CD14-positive monocyte (primary cell): ENCODE data around the gene NAA10. TPM values are rescaled to one million over a fixed set of nuclear protein-coding genes. Genes with fewer than 3 reads are reported as not detected.
A peak's percentile ranks its signal among the peaks of the same experiment; 100 is the strongest.

ENCODE experiments used
- DNase-seq, 3 donors: peaks; one replicate each; pipeline ENCODE4 v3.0.0-alpha.2; 2011 to 2022
- H2AFZ ChIP-seq: 2 replicates; pipeline ENCODE4 v1.6.0; 2012; ENCODE audit warnings: mild to moderate bottlenecking, low read depth, low read length, inconsistent platforms; ENCODE audit not compliant: insufficient read depth, poor library complexity, severe bottlenecking
- H3K27ac ChIP-seq, 2 donors: 1 replicate in 1 of 2; 2 replicates in 1 of 2; pipeline ENCODE4 v1.5.1; 2012 to 2013; ENCODE audit warnings: low read length in 2 of 2, control low read depth in 1 of 2, inconsistent platforms in 1 of 2, low read depth in 1 of 2, mild to moderate bottlenecking in 1 of 2
- H3K27me3 ChIP-seq, 2 donors: one replicate each; pipeline versions ENCODE4 v1.6.0 to v1.6.1; 2011 to 2013; ENCODE audit warnings: low read length in 2 of 2; ENCODE audit not compliant: control insufficient read depth in 2 of 2, insufficient read depth in 2 of 2
- H3K36me3 ChIP-seq, 2 donors: replicated peaks in 1 of 2; 1 replicate in 1 of 2; 2 replicates in 1 of 2; pipeline versions ENCODE4 v1.5.1 to v1.6.1; 2012 to 2013; ENCODE audit warnings: low read length in 2 of 2, control low read depth in 1 of 2, inconsistent platforms in 1 of 2, mild to moderate bottlenecking in 1 of 2; ENCODE audit not compliant: insufficient read depth in 2 of 2, control insufficient read depth in 1 of 2
- H3K4me1 ChIP-seq, 2 donors: 1 replicate in 1 of 2; 2 replicates in 1 of 2; pipeline versions ENCODE4 v1.5.1 to v1.6.1; 2012 to 2013; ENCODE audit warnings: low read length in 2 of 2, control low read depth in 1 of 2, inconsistent platforms in 1 of 2, mild to moderate bottlenecking in 1 of 2, moderate library complexity in 1 of 2; ENCODE audit not compliant: insufficient read depth in 2 of 2, control insufficient read depth in 1 of 2
- H3K4me2 ChIP-seq: replicated peaks from 2 replicates; pipeline ENCODE3; 2012; ENCODE audit warnings: low read length, moderate library complexity, mild to moderate bottlenecking; ENCODE audit not compliant: poor library complexity, severe bottlenecking; ENCODE audit errors: extremely low read depth
- H3K4me3 ChIP-seq, 3 experiments: fragments of 200-600 bp in 1 of 3; sonication (generic) in 1 of 3; replicated peaks in 1 of 3; 1 replicate in 2 of 3; 2 replicates in 1 of 3; pipeline ENCODE4 v1.5.1; 2011 to 2013; ENCODE audit warnings: low read length in 3 of 3, mild to moderate bottlenecking in 3 of 3, control low read depth in 2 of 3, low read depth in 2 of 3, inconsistent platforms in 1 of 3, moderate library complexity in 1 of 3
- H3K79me2 ChIP-seq: 2 replicates; pipeline ENCODE4 v1.6.0; 2012; ENCODE audit warnings: mild to moderate bottlenecking, control low read depth, inconsistent platforms, low read length, moderate library complexity; ENCODE audit not compliant: insufficient read depth
- H3K9ac ChIP-seq: 2 replicates; pipeline ENCODE4 v1.6.0; 2017; ENCODE audit warnings: low read length, mild to moderate bottlenecking; ENCODE audit not compliant: insufficient read depth, poor library complexity, severe bottlenecking
- H3K9me3 ChIP-seq, 2 donors: replicated peaks in 1 of 2; 1 replicate in 1 of 2; 2 replicates in 1 of 2; pipeline versions ENCODE4 v1.5.1 to v1.6.1; 2012 to 2013; ENCODE audit warnings: low read length in 2 of 2, control low read depth in 1 of 2; ENCODE audit not compliant: control insufficient read depth in 1 of 2, insufficient read depth in 1 of 2
- H4K20me1 ChIP-seq: 2 replicates; pipeline ENCODE4 v1.6.0; 2012; ENCODE audit warnings: mild to moderate bottlenecking, low read length, control low read depth, moderate library complexity; ENCODE audit not compliant: insufficient read depth
- H3K27ac Mint-ChIP-seq, 7 donors: one replicate each; pipeline ENCODE4 v1.8.0; 2020; ENCODE audit warnings: mild to moderate bottlenecking in 7 of 7, mixed read lengths in 7 of 7, moderate library complexity in 6 of 7, inconsistent platforms in 2 of 7
- H3K27me3 Mint-ChIP-seq, 3 donors: one replicate each; pipeline ENCODE4 v1.8.0; 2021 to 2022; ENCODE audit warnings: low read depth in 3 of 3, mild to moderate bottlenecking in 3 of 3, mixed read lengths in 3 of 3, moderate library complexity in 3 of 3, inconsistent platforms in 1 of 3
- H3K36me3 Mint-ChIP-seq, 2 donors: one replicate each; pipeline ENCODE4 v1.8.0; 2020; ENCODE audit warnings: mixed read lengths in 2 of 2, inconsistent platforms in 1 of 2, mild to moderate bottlenecking in 1 of 2
- H3K4me1 Mint-ChIP-seq: one replicate; pipeline ENCODE4 v1.8.0; 2020; ENCODE audit warnings: mild to moderate bottlenecking, mixed read lengths
- H3K4me3 Mint-ChIP-seq, 2 donors: one replicate each; pipeline ENCODE4 v1.8.0; 2020; ENCODE audit warnings: mild to moderate bottlenecking in 2 of 2, mixed read lengths in 2 of 2, moderate library complexity in 1 of 2
- H3K9me3 Mint-ChIP-seq, 7 donors: one replicate each; pipeline ENCODE4 v1.8.0; 2020 to 2022; ENCODE audit warnings: mixed read lengths in 7 of 7, mild to moderate bottlenecking in 6 of 7, moderate library complexity in 6 of 7, inconsistent platforms in 2 of 7
- WGBS: methylation state at CpG from one replicate; pipeline ENCODE4 v1.1.5; 2013; ENCODE audit warnings: missing lambda C conversion rate; ENCODE audit not compliant: insufficient coverage; 5-methylcytosine and 5-hydroxymethylcytosine counted together
- intact Hi-C, 2 donors: fragments of 100-400 bp; cut with micrococcal nuclease; formaldehyde crosslinking; loops; one replicate each; pipeline versions ENCODE4 v1.15.0 to v1.15.1; 2023
- polyA plus RNA-seq, 3 donors: library from polyadenylated mRNA; depleted of rRNA in 1 of 3; unstranded in 2 of 3; stranded (reverse) in 1 of 3; fragments of 300-500 nt in 2 of 3; fragments of >200 nt in 1 of 3; fragmentation: Illumina TruSeq in 2 of 3; gene quantifications; 1 replicate in 2 of 3; 2 replicates in 1 of 3; pipeline ENCODE4 v1.2.3, GENCODE V29; 2012 to 2021
- TF ChIP-seq, protein P1 (sequence below): fragments of 200-600 bp; IDR thresholded peaks from one replicate; pipeline ENCODE4 v1.8.0; 2022; ENCODE audit warnings: antibody characterized with exemption, mild to moderate bottlenecking

The NAA10 gene
- polyA plus RNA-seq, 3 donors, result 46.7 to 109 (median 47.9) TPM

GRCh38 chrX:153897899-153898298, 36.9 kb downstream of the NAA10 start:
- H3K79me2 ChIP-seq, result no peaks in the 10 kb centered on the region
- H3K4me3 ChIP-seq, result no peak overlapping the region
- no peaks in the 10 kb centered on the region for H4K20me1 ChIP-seq
- H3K4me1 ChIP-seq, result peaks cover 27 to 28% of the 10 kb centered on the region in 2 donors
- peaks cover 24% of the 10 kb centered on the region for H3K4me1 Mint-ChIP-seq
- no peak overlapping the region for H3K4me2 ChIP-seq
- peaks cover 0 to 10% (median 3%) of the 10 kb centered on the region in 7 donors for H3K9me3 Mint-ChIP-seq
- H3K27me3 ChIP-seq, result peaks cover 0 to 11% of the 10 kb centered on the region in 2 donors
- no peak overlapping the region for H3K27ac ChIP-seq
- H3K27ac Mint-ChIP-seq, result peak overlapping the region in 2 of 7 donors; percentile 30 to 69
- no peaks in the 10 kb centered on the region for H3K36me3 ChIP-seq
- no peak overlapping the region for H3K9ac ChIP-seq
- no peak for DNase-seq
- H3K36me3 Mint-ChIP-seq, result no peaks in the 10 kb centered on the region
- peaks cover 0 to 55% (median 16%) of the 10 kb centered on the region in 3 donors for H3K27me3 Mint-ChIP-seq
- intact Hi-C loops, result no loop called here
- no peak overlapping the region for H3K4me3 Mint-ChIP-seq
- peaks cover 0 to 7% of the 10 kb centered on the region in 2 donors for H3K9me3 ChIP-seq
- TF ChIP-seq, protein P1, sequence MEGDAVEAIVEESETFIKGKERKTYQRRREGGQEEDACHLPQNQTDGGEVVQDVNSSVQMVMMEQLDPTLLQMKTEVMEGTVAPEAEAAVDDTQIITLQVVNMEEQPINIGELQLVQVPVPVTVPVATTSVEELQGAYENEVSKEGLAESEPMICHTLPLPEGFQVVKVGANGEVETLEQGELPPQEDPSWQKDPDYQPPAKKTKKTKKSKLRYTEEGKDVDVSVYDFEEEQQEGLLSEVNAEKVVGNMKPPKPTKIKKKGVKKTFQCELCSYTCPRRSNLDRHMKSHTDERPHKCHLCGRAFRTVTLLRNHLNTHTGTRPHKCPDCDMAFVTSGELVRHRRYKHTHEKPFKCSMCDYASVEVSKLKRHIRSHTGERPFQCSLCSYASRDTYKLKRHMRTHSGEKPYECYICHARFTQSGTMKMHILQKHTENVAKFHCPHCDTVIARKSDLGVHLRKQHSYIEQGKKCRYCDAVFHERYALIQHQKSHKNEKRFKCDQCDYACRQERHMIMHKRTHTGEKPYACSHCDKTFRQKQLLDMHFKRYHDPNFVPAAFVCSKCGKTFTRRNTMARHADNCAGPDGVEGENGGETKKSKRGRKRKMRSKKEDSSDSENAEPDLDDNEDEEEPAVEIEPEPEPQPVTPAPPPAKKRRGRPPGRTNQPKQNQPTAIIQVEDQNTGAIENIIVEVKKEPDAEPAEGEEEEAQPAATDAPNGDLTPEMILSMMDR, result no peak
- H2AFZ ChIP-seq, result no peak overlapping the region

DNA sequence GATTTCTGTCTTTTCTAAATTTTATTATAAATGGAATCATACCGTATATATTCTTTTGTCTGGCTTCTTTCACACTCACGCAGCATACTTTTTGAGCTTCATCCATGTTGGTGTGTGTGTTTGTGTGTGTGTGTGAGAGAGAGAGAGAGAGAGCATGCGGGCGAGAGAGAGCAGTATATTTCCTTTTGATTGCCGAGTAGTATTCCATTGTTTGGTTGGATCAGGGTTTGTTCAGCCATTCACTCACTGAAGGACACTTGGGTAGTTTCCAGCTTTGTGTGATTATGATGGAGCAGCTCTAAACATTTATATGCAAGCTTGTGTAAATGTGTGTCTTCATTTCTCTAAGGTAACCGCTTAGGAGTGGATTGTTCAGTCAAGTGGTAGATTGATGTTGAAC, 45.7 kb downstream of the NAA10 start:
- H4K20me1 ChIP-seq, result no peaks in the 10 kb centered on the region
- H3K27me3 ChIP-seq, result peaks cover 43 to 49% of the 10 kb centered on the region in 2 donors
- Mint-ChIP-seq H3K9me3 (peaks cover 0 to 15% (median 7%) of the 10 kb centered on the region in 7 donors), H3K27ac (no peak overlapping the region), H3K4me3 (peak overlapping the region in 1 of 2 donors; percentile 15), H3K36me3 (no peaks in the 10 kb centered on the region), H3K4me1 (peaks cover 1% of the 10 kb centered on the region), H3K27me3 (peaks cover 36 to 79% (median 79%) of the 10 kb centered on the region in 3 donors)
- no peaks in the 10 kb centered on the region for H3K36me3 ChIP-seq
- TF ChIP-seq, protein P1, result no peak
- no peak overlapping the region for H2AFZ ChIP-seq
- WGBS, result no CpG with 5 or more reads among the region's 6 CpGs
- DNase-seq, result no peak
- peaks cover 5 to 8% of the 10 kb centered on the region in 2 donors for H3K4me1 ChIP-seq
- H3K4me3 ChIP-seq, result no peak overlapping the region
- intact Hi-C loops, result no loop called here
- no peak overlapping the region for H3K27ac ChIP-seq
- H3K79me2 ChIP-seq, result no peaks in the 10 kb centered on the region
- peaks cover 0 to 28% of the 10 kb centered on the region in 2 donors for H3K9me3 ChIP-seq
- H3K4me2 ChIP-seq, result no peak overlapping the region
- no peak overlapping the region for H3K9ac ChIP-seq
